Bronchial epithelial cell (primary cell): ENCODE measurements around the gene HAVCR1. TPM values are rescaled to one million over a fixed set of nuclear protein-coding genes. Genes with fewer than 3 reads are reported as not detected.

Experiments
- DNase-seq: peaks from one replicate; pipeline ENCODE4 v3.0.0-alpha.2; 2010; ENCODE audit warnings: low read depth
- FAIRE-seq: peaks from 2 replicates; lab custom pipeline; 2011; peaks lifted over from hg19 to GRCh38; lab: Jason Lieb, UNC
- H3K27me3 ChIP-seq: 2 replicates; pipeline ENCODE4 v1.5.1; 2011; ENCODE audit warnings: low read length; ENCODE audit not compliant: control insufficient read depth, insufficient read depth
- H3K36me3 ChIP-seq: 2 replicates; pipeline ENCODE4 v1.5.1; 2011; ENCODE audit warnings: low read length; ENCODE audit not compliant: control insufficient read depth, insufficient read depth
- H3K4me3 ChIP-seq: 2 replicates; pipeline ENCODE4 v1.5.1; 2011; ENCODE audit warnings: mild to moderate bottlenecking, low read depth, low read length, control low read depth
- total RNA-seq: library from RNA; depleted of rRNA; stranded (reverse); fragments of >200 nt; gene quantifications from 2 replicates; pipeline ENCODE4 v1.2.1, GENCODE V29; 2014
- TF ChIP-seq, protein P1 (sequence below): IDR thresholded peaks from 2 replicates; pipeline ENCODE4 v1.5.1; 2011; ENCODE audit warnings: mild to moderate bottlenecking, moderate library complexity, low read length, control low read depth, inconsistent platforms; ENCODE audit not compliant: insufficient read depth, severe bottlenecking

HAVCR1 gene
- total RNA-seq, 1 donor from 2014 or later: not detected

DNA sequence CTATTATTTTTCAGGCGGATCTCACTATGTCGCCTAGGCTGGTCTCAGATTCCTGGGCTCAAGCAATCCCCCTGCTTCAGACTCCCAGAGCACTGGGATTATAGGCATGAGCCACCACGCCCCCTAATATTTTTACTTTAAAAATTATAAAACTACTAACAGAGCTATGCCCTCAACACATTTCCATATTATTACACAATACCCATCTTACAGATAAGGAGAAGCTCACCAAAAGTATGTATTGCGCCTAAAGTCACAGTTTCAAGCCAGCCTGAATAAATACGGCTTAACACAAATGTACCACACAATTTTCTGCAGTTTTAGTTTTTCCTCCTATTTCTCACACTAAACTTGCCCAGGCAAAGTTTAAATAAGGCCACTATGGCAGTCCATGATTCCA is 9.9 kb upstream of the HAVCR1 start:
- TF ChIP-seq, protein P1, sequence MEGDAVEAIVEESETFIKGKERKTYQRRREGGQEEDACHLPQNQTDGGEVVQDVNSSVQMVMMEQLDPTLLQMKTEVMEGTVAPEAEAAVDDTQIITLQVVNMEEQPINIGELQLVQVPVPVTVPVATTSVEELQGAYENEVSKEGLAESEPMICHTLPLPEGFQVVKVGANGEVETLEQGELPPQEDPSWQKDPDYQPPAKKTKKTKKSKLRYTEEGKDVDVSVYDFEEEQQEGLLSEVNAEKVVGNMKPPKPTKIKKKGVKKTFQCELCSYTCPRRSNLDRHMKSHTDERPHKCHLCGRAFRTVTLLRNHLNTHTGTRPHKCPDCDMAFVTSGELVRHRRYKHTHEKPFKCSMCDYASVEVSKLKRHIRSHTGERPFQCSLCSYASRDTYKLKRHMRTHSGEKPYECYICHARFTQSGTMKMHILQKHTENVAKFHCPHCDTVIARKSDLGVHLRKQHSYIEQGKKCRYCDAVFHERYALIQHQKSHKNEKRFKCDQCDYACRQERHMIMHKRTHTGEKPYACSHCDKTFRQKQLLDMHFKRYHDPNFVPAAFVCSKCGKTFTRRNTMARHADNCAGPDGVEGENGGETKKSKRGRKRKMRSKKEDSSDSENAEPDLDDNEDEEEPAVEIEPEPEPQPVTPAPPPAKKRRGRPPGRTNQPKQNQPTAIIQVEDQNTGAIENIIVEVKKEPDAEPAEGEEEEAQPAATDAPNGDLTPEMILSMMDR: no peak
- no peaks in the 10 kb centered on the region for H3K36me3 ChIP-seq
- FAIRE-seq (no peak), DNase-seq (no peak)
- no peaks in the 10 kb centered on the region for H3K27me3 ChIP-seq
- no peak overlapping the region for H3K4me3 ChIP-seq

DNA sequence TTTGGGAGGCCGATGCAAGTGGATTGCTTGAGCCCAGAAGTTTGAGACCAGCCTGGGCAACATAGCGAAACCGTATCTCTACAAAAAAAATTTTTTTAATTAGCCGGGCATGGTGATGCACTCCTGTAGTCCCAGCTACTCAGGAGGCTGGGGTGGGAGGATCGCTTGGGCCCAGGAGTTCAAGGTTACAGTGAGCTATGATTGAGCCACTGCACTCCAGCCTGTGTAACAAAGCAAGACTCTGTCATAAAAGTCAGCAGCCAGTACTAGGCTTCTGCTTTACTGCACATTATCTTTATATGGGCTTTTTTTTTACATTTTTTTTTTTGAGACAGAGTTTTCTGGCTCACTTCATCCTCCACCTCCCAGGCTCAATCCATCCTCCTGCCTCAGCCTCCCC is 9.4 kb upstream of the HAVCR1 start:
- no peaks in the 10 kb centered on the region for H3K27me3 ChIP-seq
- no peak overlapping the region for H3K4me3 ChIP-seq
- no peak for DNase-seq
- no peaks in the 10 kb centered on the region for H3K36me3 ChIP-seq
- TF ChIP-seq, protein P1: no peak
- no peak for FAIRE-seq

DNA sequence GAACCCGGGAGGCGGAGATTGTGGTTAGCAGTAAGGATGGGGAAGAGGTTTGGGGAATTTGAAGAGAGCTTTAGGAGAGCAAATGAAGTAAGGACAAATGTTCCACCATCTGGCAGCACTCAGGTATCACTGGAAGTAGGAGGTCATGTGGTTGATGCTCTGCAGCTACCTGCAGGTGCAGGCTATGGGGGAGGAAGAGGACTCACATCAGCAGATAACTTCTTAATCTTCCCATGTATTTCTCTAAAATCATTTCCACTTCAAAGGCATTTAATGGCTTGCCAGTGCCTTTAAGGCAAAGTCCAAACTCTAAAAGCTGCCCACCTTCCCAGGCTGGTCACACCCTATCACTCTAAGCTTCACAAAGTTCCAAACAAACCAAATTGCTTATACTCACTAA is 8.1 kb upstream of the HAVCR1 start:
- TF ChIP-seq, protein P1: no peak
- DNase-seq: no peak
- H3K36me3 ChIP-seq: no peaks in the 10 kb centered on the region
- H3K4me3 ChIP-seq: no peak overlapping the region
- FAIRE-seq: no peak
- H3K27me3 ChIP-seq: no peaks in the 10 kb centered on the region

DNA sequence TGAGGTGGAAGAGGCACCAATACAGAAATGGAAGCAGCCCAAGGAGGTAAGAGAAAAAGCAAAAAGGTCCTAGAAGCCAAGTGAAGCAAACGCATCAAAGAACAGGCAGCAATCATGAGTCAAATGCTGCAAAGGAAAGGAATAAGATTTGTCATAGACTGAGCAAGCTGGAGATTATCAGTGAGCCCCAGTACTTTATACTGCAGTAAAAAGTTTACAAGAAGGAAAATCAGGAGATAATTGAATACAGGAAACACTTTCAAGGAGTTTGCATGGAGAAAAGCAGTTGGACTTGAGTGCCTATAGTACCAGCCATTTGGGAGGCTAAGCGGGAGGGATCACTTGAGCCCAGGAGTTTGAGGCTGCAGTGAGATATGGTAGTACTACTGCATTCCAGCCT is 7.2 kb upstream of the HAVCR1 start:
- no peaks in the 10 kb centered on the region for H3K27me3 ChIP-seq
- H3K4me3 ChIP-seq: no peak overlapping the region
- TF ChIP-seq, protein P1: no peak
- FAIRE-seq: no peak
- H3K36me3 ChIP-seq: no peaks in the 10 kb centered on the region
- no peak for DNase-seq

DNA sequence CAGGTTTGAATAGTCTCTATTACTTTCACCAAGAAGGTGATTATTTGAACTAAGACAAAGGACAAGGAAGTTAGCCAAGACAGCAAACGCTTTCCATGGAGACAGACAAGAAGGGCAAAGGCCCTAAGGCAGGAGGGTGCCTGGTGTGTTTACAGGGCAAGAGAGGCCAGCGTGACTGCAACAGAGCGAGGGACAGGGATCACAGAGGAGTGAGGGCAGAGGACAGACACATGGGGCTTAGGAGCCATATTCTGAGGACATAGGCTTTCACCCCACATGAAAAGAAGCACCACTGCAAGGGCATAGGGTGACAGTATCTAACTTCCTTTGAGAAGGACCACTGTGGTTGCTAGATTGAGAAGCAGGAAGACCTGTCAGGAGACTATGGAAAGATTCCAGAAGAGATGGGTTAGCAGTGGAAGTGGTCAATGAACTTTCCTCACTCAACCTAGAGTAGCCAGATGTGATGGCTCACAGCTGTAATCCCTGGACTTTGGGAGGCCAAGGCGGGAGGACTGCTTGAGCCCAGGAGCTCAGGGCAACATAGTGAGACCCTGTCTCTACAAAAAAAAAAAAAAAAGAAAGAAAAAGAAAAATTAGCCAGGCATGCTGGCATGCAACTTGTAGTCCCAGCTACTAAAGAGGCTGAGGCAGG is 5.0 kb upstream of the HAVCR1 start:
- DNase-seq (no peak), FAIRE-seq (no peak)
- no peak overlapping the region for H3K4me3 ChIP-seq
- no peaks in the 10 kb centered on the region for H3K27me3 ChIP-seq
- TF ChIP-seq, protein P1: no peak
- H3K36me3 ChIP-seq: no peaks in the 10 kb centered on the region

DNA sequence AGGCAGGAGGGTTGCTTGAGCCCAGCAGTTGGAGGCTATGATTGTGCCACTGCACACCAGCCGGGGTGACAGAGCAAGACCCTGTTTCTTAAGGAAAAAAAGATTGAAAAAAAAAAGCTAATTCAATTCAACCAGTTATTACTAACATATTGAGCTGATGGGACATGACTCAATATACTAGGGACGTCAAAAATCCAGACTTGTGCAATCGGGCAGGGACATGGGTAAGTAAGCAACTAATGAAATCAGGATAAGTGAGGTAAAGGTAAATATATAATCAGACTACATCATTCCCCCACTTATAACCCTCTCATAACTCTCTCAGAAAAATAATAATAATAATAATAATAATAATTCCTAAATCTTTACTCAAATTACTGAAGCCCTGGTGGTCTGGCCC is 975 bp upstream of the HAVCR1 start:
- Histone ChIP-seq H3K4me3 (no peak overlapping the region), H3K27me3 (no peaks in the 10 kb centered on the region), H3K36me3 (no peaks in the 10 kb centered on the region)
- TF ChIP-seq, protein P1: no peak
- DNase-seq (no peak), FAIRE-seq (no peak)
